Lower leg skin (tissue), 4 donors: Measurements from ENCODE around the gene RAB15. TPM values are rescaled to one million over a fixed set of nuclear protein-coding genes. Genes with fewer than 3 reads are reported as not detected.

Source experiments
- DNase-seq, 2 donors: peaks; one replicate each; pipeline ENCODE4 v3.0.0-alpha.2; 2019; ENCODE audit warnings: low spot score in 2 of 2
- H3K4me3 ChIP-seq: fragments of 200-600 bp; sonication (generic); 2 replicates; pipeline ENCODE4 v1.5.1; 2017; ENCODE audit warnings: mild to moderate bottlenecking, low read depth; ENCODE audit not compliant: poor library complexity, severe bottlenecking
- POLR2A ChIP-seq, 2 donors: fragments of 450-650 bp; IDR thresholded peaks; one replicate each; pipeline ENCODE4 v1.6.1; 2016 to 2017; ENCODE audit warnings: antibody characterized with exemption in 2 of 2, mild to moderate bottlenecking in 1 of 2, moderate library complexity in 1 of 2
- WGBS, 2 donors: methylation state at CpG; one replicate each; pipeline ENCODE4 v1.1.5; 2018; 5-methylcytosine and 5-hydroxymethylcytosine counted together
- intact Hi-C: fragments of 100-400 bp; cut with DNase I; formaldehyde crosslinking; loops from one replicate; pipeline ENCODE4 v1.15.0; 2023; ENCODE audit warnings: low total_unique reads
- total RNA-seq, 4 donors: library from RNA; depleted of rRNA; stranded (reverse); fragments of >200 nt; gene quantifications; one replicate each; pipeline ENCODE4 v1.1.0, GENCODE V29; 2016
- TF ChIP-seq, protein P1 (sequence below), 3 donors: fragments of 450-650 bp; IDR thresholded peaks; one replicate each; pipeline ENCODE4 v1.5.1; 2016; ENCODE audit warnings: antibody characterized with exemption in 3 of 3, mild to moderate bottlenecking in 3 of 3, moderate library complexity in 2 of 3

RAB15 gene
- total RNA-seq, 4 donors from 2014 or later: 5.5 to 9.4 (median 7.2) TPM

GRCh38 chr14:64960762-64961276 lies 11.3 kb downstream of the RAB15 start:
- TF ChIP-seq, protein P1, sequence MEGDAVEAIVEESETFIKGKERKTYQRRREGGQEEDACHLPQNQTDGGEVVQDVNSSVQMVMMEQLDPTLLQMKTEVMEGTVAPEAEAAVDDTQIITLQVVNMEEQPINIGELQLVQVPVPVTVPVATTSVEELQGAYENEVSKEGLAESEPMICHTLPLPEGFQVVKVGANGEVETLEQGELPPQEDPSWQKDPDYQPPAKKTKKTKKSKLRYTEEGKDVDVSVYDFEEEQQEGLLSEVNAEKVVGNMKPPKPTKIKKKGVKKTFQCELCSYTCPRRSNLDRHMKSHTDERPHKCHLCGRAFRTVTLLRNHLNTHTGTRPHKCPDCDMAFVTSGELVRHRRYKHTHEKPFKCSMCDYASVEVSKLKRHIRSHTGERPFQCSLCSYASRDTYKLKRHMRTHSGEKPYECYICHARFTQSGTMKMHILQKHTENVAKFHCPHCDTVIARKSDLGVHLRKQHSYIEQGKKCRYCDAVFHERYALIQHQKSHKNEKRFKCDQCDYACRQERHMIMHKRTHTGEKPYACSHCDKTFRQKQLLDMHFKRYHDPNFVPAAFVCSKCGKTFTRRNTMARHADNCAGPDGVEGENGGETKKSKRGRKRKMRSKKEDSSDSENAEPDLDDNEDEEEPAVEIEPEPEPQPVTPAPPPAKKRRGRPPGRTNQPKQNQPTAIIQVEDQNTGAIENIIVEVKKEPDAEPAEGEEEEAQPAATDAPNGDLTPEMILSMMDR (IDR thresholded peaks at IDR 0.05): no peak
- no peak for TF ChIP-seq POLR2A (IDR thresholded peaks at IDR 0.05)

GRCh38 chr14:64958743-64959142 lies 13.4 kb downstream of the RAB15 start:
- WGBS, 2 donors: 58 to 63% methylated on average over 5 of the region's 5 CpGs
- TF ChIP-seq POLR2A (IDR thresholded peaks at IDR 0.05): no peak
- TF ChIP-seq, protein P1 (IDR thresholded peaks at IDR 0.05): no peak
- intact Hi-C loops: no loop called here
- H3K4me3 ChIP-seq: no peak overlapping the region
- DNase-seq: no peak

More at GRCh38 chr14:64960762-64961276, 11.3 kb downstream of the RAB15 start:
- intact Hi-C loops: no loop called here
- H3K4me3 ChIP-seq: no peak overlapping the region
- 39 to 50% methylated on average over 4 to 5 of the region's 5 CpGs for WGBS, 2 donors
- DNase-seq: no peak

- TF ChIP-seq, protein P1 (IDR thresholded peaks at IDR 0.05): no peak
- no peak for TF ChIP-seq POLR2A (IDR thresholded peaks at IDR 0.05)
- no peak for DNase-seq
- 89 to 92% methylated on average over 2 of the region's 2 CpGs for WGBS, 2 donors
- no peak overlapping the region for H3K4me3 ChIP-seq
- intact Hi-C loops: no loop called here
Observed at GRCh38 chr14:64958201-64958600, 13.9 kb downstream of the RAB15 start.

GRCh38 chr14:64956697-64957406 lies 15.3 kb downstream of the RAB15 start:
- 70 to 86% methylated on average over 8 of the region's 8 CpGs for WGBS, 2 donors
- no peak overlapping the region for H3K4me3 ChIP-seq
- DNase-seq: peak in 1 of 2 donors; percentile 68

GRCh38 chr14:64955297-64955696 lies 16.8 kb downstream of the RAB15 start:
- 83 to 87% methylated on average over 6 of the region's 6 CpGs for WGBS, 2 donors
- no peak for TF ChIP-seq POLR2A (IDR thresholded peaks at IDR 0.05)
- TF ChIP-seq, protein P1 (IDR thresholded peaks at IDR 0.05): no peak
- intact Hi-C loops: no loop called here
- peak in 1 of 2 donors; percentile 77 for DNase-seq
- H3K4me3 ChIP-seq: no peak overlapping the region

More at GRCh38 chr14:64956697-64957406, 15.3 kb downstream of the RAB15 start:
- intact Hi-C loops: no loop called here
- no peak for TF ChIP-seq POLR2A (IDR thresholded peaks at IDR 0.05)
- TF ChIP-seq, protein P1 (IDR thresholded peaks at IDR 0.05): no peak
